A549 (cell line): Measurements from ENCODE around the gene OGFOD1. TPM values are rescaled to one million over a fixed set of nuclear protein-coding genes. Genes with fewer than 3 reads are reported as not detected.

Experiments
- ATAC-seq, 2 experiments: fragments of 200-7000 bp in 1 of 2; fragments of >200 bp in 1 of 2; cut with Nextera tagmentation in 1 of 2; cut with Tn5 transposase in 1 of 2; 3 replicates each; pipeline versions ENCODE4 v1.8.0 to v1.9.1; 2018 to 2020; ENCODE audit warnings: mild to moderate bottlenecking in 1 of 2, moderate library complexity in 1 of 2
- CTCF ChIA-PET: fragments of 300-600 bp; sonication (Branson Sonifier 250); formaldehyde crosslinking; extraction: SDS; loops from one replicate; lab custom pipeline; 2021; ENCODE audit warnings: antibody characterized with exemption, inconsistent platforms; lab: Yijun Ruan, JAX
- POLR2A ChIA-PET: fragments of 350-600 bp; formaldehyde crosslinking; extraction: SDS; loops from one replicate; lab custom pipeline; 2021; ENCODE audit warnings: antibody characterized with exemption, inconsistent platforms; lab: Yijun Ruan, JAX
- DNase-seq, 2 experiments: peaks; one replicate each; pipeline versions ENCODE4 v3.0.0 to v3.0.0-alpha.2; 2011 to 2016; ENCODE audit warnings: low read depth in 1 of 2, low spot score in 1 of 2
- FAIRE-seq: peaks from 2 replicates; lab custom pipeline; 2011; peaks lifted over from hg19 to GRCh38; lab: Jason Lieb, UNC
- H3K27ac ChIP-seq, 2 experiments: fragments of >200 bp; sonication (Bioruptor Twin); formaldehyde crosslinking; 3 replicates each; pipeline ENCODE4 v1.5.1; 2016 to 2017
- H3K4me1 ChIP-seq: fragments of >200 bp; sonication (Bioruptor Twin); formaldehyde crosslinking; 3 replicates; pipeline ENCODE4 v1.6.1; 2016
- H3K4me2 ChIP-seq: fragments of >200 bp; sonication (Bioruptor Twin); formaldehyde crosslinking; 3 replicates; pipeline ENCODE4 v1.6.1; 2016
- H3K4me3 ChIP-seq: fragments of >200 bp; sonication (Bioruptor Twin); formaldehyde crosslinking; 3 replicates; pipeline ENCODE4 v1.5.1; 2016
- H3K9me3 ChIP-seq: fragments of >200 bp; sonication (Bioruptor Twin); formaldehyde crosslinking; 3 replicates; pipeline ENCODE4 v1.6.1; 2016
- ATOH8 ChIP-seq: fragments of 250-450 bp; sonication (Bioruptor Pico); IDR thresholded peaks from 2 replicates; pipeline ENCODE4 v1.5.0; 2020; ENCODE audit warnings: low read depth, mild to moderate bottlenecking, moderate library complexity
- CBX8 ChIP-seq: fragments of 200-600 bp; sonication (generic); IDR thresholded peaks from 2 replicates; pipeline ENCODE4 v1.6.1; 2016
- CHD2 ChIP-seq: fragments of 150-350 bp; IDR thresholded peaks from 2 replicates; pipeline ENCODE4 v1.6.1; 2014; ENCODE audit warnings: low read length; ENCODE audit not compliant: partially characterized antibody
- CHD4 ChIP-seq: fragments of 200-600 bp; sonication (generic); IDR thresholded peaks from 2 replicates; pipeline ENCODE4 v1.6.1; 2016; ENCODE audit warnings: antibody characterized with exemption, mild to moderate bottlenecking, borderline replicate concordance
- EHF ChIP-seq: fragments of 250-450 bp; sonication (Bioruptor Pico); IDR thresholded peaks from 2 replicates; pipeline ENCODE4 v1.5.0; 2020; ENCODE audit warnings: mild to moderate bottlenecking
- EHMT2 ChIP-seq: fragments of 200-600 bp; sonication (generic); IDR thresholded peaks from 2 replicates; pipeline ENCODE4 v1.6.1; 2016; ENCODE audit warnings: antibody characterized with exemption, low read depth, mild to moderate bottlenecking, moderate library complexity
- EP300 ChIP-seq, 2 experiments: fragments of >200 bp; sonication (Bioruptor Twin); formaldehyde crosslinking; IDR thresholded peaks; 2 replicates in 1 of 2; 3 replicates in 1 of 2; pipeline ENCODE4 v1.6.1; 2016 to 2017
- ESRRA ChIP-seq: fragments of 150-350 bp; IDR thresholded peaks from 2 replicates; pipeline ENCODE4 v1.6.1; 2014; ENCODE audit warnings: mild to moderate bottlenecking, low read length, borderline replicate concordance
- FOSL2 ChIP-seq, 2 experiments: fragments of 450-650 bp in 1 of 2; fragments of >200 bp in 1 of 2; sonication (Bioruptor Twin) in 1 of 2; formaldehyde crosslinking; IDR thresholded peaks; 2 replicates each; pipeline versions ENCODE4 v1.5.0 to v1.6.1; 2016 to 2020; ENCODE audit warnings: mild to moderate bottlenecking in 1 of 2, moderate library complexity in 1 of 2
- FOXS1 ChIP-seq: fragments of 250-450 bp; sonication (Bioruptor Pico); IDR thresholded peaks from 2 replicates; pipeline ENCODE4 v1.5.0; 2020; ENCODE audit warnings: mild to moderate bottlenecking, moderate library complexity
- GATA3 ChIP-seq: IDR thresholded peaks from 2 replicates; pipeline ENCODE4 v1.6.1; 2012; ENCODE audit warnings: borderline replicate concordance
- HDAC2 ChIP-seq: fragments of 200-600 bp; sonication (generic); IDR thresholded peaks from 2 replicates; pipeline ENCODE4 v1.6.1; 2016
- HEYL ChIP-seq: fragments of 250-450 bp; sonication (Bioruptor Pico); IDR thresholded peaks from 2 replicates; pipeline ENCODE4 v1.8.0; 2021; ENCODE audit warnings: mild to moderate bottlenecking, moderate library complexity
- HOXA7 ChIP-seq: fragments of 250-450 bp; sonication (Bioruptor Pico); IDR thresholded peaks from 2 replicates; pipeline ENCODE4 v1.5.0; 2020; ENCODE audit warnings: mild to moderate bottlenecking, moderate library complexity
- HOXB5 ChIP-seq: fragments of 250-450 bp; sonication (Bioruptor Pico); IDR thresholded peaks from 2 replicates; pipeline ENCODE4 v1.5.0; 2020; ENCODE audit warnings: mild to moderate bottlenecking, moderate library complexity
- JUN ChIP-seq, 2 experiments: fragments of >200 bp; sonication (Bioruptor Twin); formaldehyde crosslinking; IDR thresholded peaks; 2 replicates in 1 of 2; 3 replicates in 1 of 2; pipeline ENCODE4 v1.6.1; 2016 to 2017
- JUNB ChIP-seq: fragments of >200 bp; sonication (Bioruptor Twin); formaldehyde crosslinking; IDR thresholded peaks from 2 replicates; pipeline ENCODE4 v1.6.1; 2016
- KDM1A ChIP-seq: fragments of 200-600 bp; sonication (generic); IDR thresholded peaks from 2 replicates; pipeline ENCODE4 v1.6.1; 2016; ENCODE audit warnings: low read depth, mild to moderate bottlenecking
- KDM5A ChIP-seq: fragments of 200-600 bp; sonication (generic); IDR thresholded peaks from 2 replicates; pipeline ENCODE4 v1.6.1; 2016; ENCODE audit warnings: antibody characterized with exemption, mild to moderate bottlenecking
- MAFK ChIP-seq: fragments of 450-650 bp; IDR thresholded peaks from 2 replicates; pipeline ENCODE4 v1.6.1; 2014; ENCODE audit not compliant: partially characterized antibody
- MYC ChIP-seq: IDR thresholded peaks from 2 replicates; pipeline ENCODE4 v1.6.1; 2012; ENCODE audit warnings: mild to moderate bottlenecking, inconsistent platforms, low read length, improper control_type of control experiment, borderline replicate concordance
- NFE2L2 ChIP-seq: fragments of 150-350 bp; conservative IDR thresholded peaks from 2 replicates; pipeline ENCODE4 v1.6.1; 2014; ENCODE audit warnings: low read length
- NPAS2 ChIP-seq: fragments of 250-450 bp; sonication (Bioruptor Pico); IDR thresholded peaks from 2 replicates; pipeline ENCODE4 v1.8.0; 2022; ENCODE audit warnings: mild to moderate bottlenecking, moderate library complexity, borderline replicate concordance
- NR3C1 ChIP-seq: fragments of >200 bp; sonication (Bioruptor Twin); formaldehyde crosslinking; IDR thresholded peaks from 3 replicates; pipeline ENCODE4 v1.6.1; 2017
- POLR2A ChIP-seq: IDR thresholded peaks from 2 replicates; pipeline ENCODE4 v1.6.1; 2012; ENCODE audit warnings: mild to moderate bottlenecking, low read length
- POLR2AphosphoS2 ChIP-seq: conservative IDR thresholded peaks from 2 replicates; pipeline ENCODE4 v1.6.1; 2012; ENCODE audit warnings: low read length, improper control_type of control experiment, inconsistent platforms
- RFX5 ChIP-seq: fragments of 450-650 bp; IDR thresholded peaks from 2 replicates; pipeline ENCODE4 v1.7.1; 2014; ENCODE audit warnings: antibody characterized with exemption, mild to moderate bottlenecking, moderate library complexity
- ZC3H11A ChIP-seq: fragments of 450-650 bp; IDR thresholded peaks from 2 replicates; pipeline ENCODE4 v1.6.1; 2014; ENCODE audit warnings: antibody characterized with exemption, mild to moderate bottlenecking
- ZNF302 ChIP-seq: fragments of 250-450 bp; sonication (Bioruptor Pico); IDR thresholded peaks from 2 replicates; pipeline ENCODE4 v1.9.0; 2021; ENCODE audit warnings: inconsistent platforms, mild to moderate bottlenecking, moderate library complexity
- ZSCAN20 ChIP-seq: fragments of 250-450 bp; sonication (Bioruptor Pico); IDR thresholded peaks from 2 replicates; pipeline ENCODE4 v1.8.0; 2022; ENCODE audit warnings: mild to moderate bottlenecking, moderate library complexity
- WGBS: methylation state at CpG from one replicate; pipeline ENCODE4 v1.1.6; 2017; ENCODE audit errors: missing lambda C conversion rate; 5-methylcytosine and 5-hydroxymethylcytosine counted together
- polyA minus RNA-seq: library from RNA; depleted of rRNA, polyadenylated mRNA; stranded (reverse); fragments of >200 nt; gene quantifications from 2 replicates; pipeline ENCODE4 v1.2.3, GENCODE V29; 2011; rRNA and poly(A)+ RNA removed
- polyA plus RNA-seq, 4 experiments: library from polyadenylated mRNA; depleted of rRNA in 3 of 4; stranded (reverse); fragments of >200 nt; fragmentation: RNase III in 1 of 4; extraction: RNeasy Plus Mini Kit Qiagen cat#74134 plus additional on column Dnase treatment in 1 of 4; gene quantifications; 2 replicates in 3 of 4; 3 replicates in 1 of 4; pipeline ENCODE4 v1.2.3, GENCODE V29; 2011 to 2017
- TF ChIP-seq, protein P1 (sequence below): fragments of 450-650 bp; IDR thresholded peaks from 2 replicates; pipeline ENCODE4 v1.6.1; 2014; ENCODE audit warnings: antibody characterized with exemption
- TF ChIP-seq, protein P2 (sequence below): fragments of >200 bp; sonication (Bioruptor Twin); formaldehyde crosslinking; IDR thresholded peaks from 3 replicates; pipeline ENCODE4 v1.6.1; 2016
- TF ChIP-seq, protein P3 (sequence below): fragments of >200 bp; sonication (Bioruptor Twin); formaldehyde crosslinking; IDR thresholded peaks from 2 replicates; pipeline ENCODE4 v1.6.1; 2016
- TF ChIP-seq, protein P4 (sequence below): IDR thresholded peaks from 2 replicates; pipeline ENCODE4 v1.6.1; 2012
- TF ChIP-seq, protein P5 (sequence below): IDR thresholded peaks from 2 replicates; pipeline ENCODE4 v1.6.1; 2012; ENCODE audit warnings: low read depth, borderline replicate concordance
- TF ChIP-seq, protein P6 (sequence below): fragments of 150-350 bp; IDR thresholded peaks from 2 replicates; pipeline ENCODE4 v1.6.1; 2014; ENCODE audit warnings: low read depth, mild to moderate bottlenecking, low read length

Gene OGFOD1
- polyA plus RNA-seq (2011; rRNA removed) (72.6 and 94.1 TPM in 2 replicates), polyA plus RNA-seq (2017; fragmentation: RNase III; extraction: RNeasy Plus Mini Kit Qiagen cat#74134 plus additional on column Dnase treatment) (71.6 to 79.7 TPM (median 72.7 TPM) in 3 replicates), polyA minus RNA-seq (45.3 and 52.9 TPM in 2 replicates)
- polyA plus RNA-seq (2012; cell fraction: cytosol; rRNA removed): 25.7 and 30.4 TPM in 2 replicates
- polyA plus RNA-seq (2012; cell fraction: nucleus; rRNA removed): 12.7 and 17.1 TPM in 2 replicates

DNA sequence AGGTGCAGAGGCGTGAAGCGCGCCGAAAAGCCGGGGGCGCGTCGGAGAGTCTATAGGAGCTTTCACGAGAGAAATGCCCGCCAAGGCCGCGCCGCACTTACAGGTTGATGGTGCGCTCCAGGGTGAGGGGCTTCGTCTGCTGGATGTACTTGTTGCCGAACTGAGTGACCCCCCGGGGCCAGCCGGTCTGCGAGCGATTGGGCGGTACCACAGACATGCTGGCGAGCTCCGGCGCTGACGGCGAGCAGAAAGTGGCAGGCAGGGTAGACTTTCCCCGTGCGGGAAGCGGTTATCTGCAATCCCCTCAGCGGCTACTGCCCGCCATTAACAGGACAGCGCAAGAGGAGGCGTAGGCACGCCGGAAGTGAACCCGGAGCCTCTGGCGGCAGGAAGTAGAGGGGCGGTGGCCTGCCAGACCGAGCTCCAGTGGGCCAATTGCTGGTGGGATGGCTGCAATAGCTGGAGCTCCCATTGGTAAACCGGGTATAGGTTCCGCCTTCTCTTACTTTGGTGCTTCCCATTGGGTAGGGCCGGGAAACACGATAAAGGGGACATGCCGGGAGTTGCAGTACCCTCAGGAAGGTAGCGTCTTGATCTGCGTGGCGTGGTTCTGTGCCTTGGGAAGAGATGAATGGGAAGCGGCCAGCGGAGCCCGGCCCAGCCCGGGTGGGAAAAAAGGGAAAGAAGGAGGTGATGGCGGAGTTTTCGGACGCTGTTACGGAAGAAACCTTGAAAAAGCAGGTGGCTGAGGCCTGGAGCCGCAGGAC is at the start of gene OGFOD1, which contains the start of gene NUDT21:
OGFOD1 (plus strand) TSS at position 569 of the 767 bp plus-strand sequence; CDS start at position 628, 59 bp downstream.
NUDT21 (minus strand) TSS at position 347 of the 767 bp plus-strand sequence; CDS start at position 217, 130 bp downstream.
- ChIA-PET CTCF (interaction anchor here (1.2 kb wide), 1 partner anchor 31 kb away, joined by 3 read pairs; no protein-coding TSS in a partner anchor), POLR2A (interaction anchor here (0.6 to 1.4 kb wide), 13 partner anchors 9 to 231 kb away, joined by 3 to 11 read pairs (median 4); partner anchors contain the start of genes MT1X and MT2A)
- H3K4me3 ChIP-seq: peak within 1 kb of the TSS; percentile 74
- H3K4me2 ChIP-seq: peak within 1 kb of the TSS; percentile 96
- peaks cover 36% of the 10 kb centered on the region for H3K4me1 ChIP-seq
- 1% methylated on average over 34 of the region's 56 CpGs for WGBS
- H3K27ac ChIP-seq: peak within 1 kb of the TSS; percentile 81 to 93
- peak; percentile 100 for ATAC-seq
- DNase-seq: peak; percentile 96 to 100
- peak; percentile 98 for FAIRE-seq
- H3K9me3 ChIP-seq: no peaks in the 10 kb centered on the region
- TF ChIP-seq, protein P1, sequence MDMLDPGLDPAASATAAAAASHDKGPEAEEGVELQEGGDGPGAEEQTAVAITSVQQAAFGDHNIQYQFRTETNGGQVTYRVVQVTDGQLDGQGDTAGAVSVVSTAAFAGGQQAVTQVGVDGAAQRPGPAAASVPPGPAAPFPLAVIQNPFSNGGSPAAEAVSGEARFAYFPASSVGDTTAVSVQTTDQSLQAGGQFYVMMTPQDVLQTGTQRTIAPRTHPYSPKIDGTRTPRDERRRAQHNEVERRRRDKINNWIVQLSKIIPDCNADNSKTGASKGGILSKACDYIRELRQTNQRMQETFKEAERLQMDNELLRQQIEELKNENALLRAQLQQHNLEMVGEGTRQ: no peak
- no peak for TF ChIP-seq RFX5
- no peak for TF ChIP-seq CHD2
- TF ChIP-seq EHMT2: no peak
- no peak for TF ChIP-seq ATOH8 (CRISPR knock-in tag)
- no peak for TF ChIP-seq POLR2AphosphoS2
- no peak for TF ChIP-seq GATA3
- no peak for TF ChIP-seq EHF (CRISPR knock-in tag)
- TF ChIP-seq FOSL2 (IDR thresholded peaks at IDR 0.05): no peak
- TF ChIP-seq FOSL2 (CRISPR knock-in tag; IDR thresholded peaks at IDR 0.05): no peak
- TF ChIP-seq MYC: 0 out of 2 replicates have a peak, but pooled peaks have one; percentile 42
- peak; percentile 35 to 75; a peak in 4 of 5 replicates for TF ChIP-seq JUN (IDR thresholded peaks at IDR 0.05)
- TF ChIP-seq KDM5A: peak; percentile 61
- TF ChIP-seq ZSCAN20 (CRISPR knock-in tag): no peak
- 0 out of 2 replicates have a peak, but pooled peaks have one; percentile 14 for TF ChIP-seq HDAC2
- no peak for TF ChIP-seq ESRRA
- TF ChIP-seq HOXB5 (CRISPR knock-in tag): no peak
- TF ChIP-seq ZNF302 (CRISPR knock-in tag): no peak
- TF ChIP-seq, protein P2, sequence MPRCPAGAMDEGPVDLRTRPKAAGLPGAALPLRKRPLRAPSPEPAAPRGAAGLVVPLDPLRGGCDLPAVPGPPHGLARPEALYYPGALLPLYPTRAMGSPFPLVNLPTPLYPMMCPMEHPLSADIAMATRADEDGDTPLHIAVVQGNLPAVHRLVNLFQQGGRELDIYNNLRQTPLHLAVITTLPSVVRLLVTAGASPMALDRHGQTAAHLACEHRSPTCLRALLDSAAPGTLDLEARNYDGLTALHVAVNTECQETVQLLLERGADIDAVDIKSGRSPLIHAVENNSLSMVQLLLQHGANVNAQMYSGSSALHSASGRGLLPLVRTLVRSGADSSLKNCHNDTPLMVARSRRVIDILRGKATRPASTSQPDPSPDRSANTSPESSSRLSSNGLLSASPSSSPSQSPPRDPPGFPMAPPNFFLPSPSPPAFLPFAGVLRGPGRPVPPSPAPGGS: 0 out of 3 replicates have a peak, but pooled peaks have one; percentile 21
- TF ChIP-seq HOXA7 (CRISPR knock-in tag): no peak
- TF ChIP-seq, protein P3, sequence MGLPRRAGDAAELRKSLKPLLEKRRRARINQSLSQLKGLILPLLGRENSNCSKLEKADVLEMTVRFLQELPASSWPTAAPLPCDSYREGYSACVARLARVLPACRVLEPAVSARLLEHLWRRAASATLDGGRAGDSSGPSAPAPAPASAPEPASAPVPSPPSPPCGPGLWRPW: no peak
- TF ChIP-seq, protein P4, sequence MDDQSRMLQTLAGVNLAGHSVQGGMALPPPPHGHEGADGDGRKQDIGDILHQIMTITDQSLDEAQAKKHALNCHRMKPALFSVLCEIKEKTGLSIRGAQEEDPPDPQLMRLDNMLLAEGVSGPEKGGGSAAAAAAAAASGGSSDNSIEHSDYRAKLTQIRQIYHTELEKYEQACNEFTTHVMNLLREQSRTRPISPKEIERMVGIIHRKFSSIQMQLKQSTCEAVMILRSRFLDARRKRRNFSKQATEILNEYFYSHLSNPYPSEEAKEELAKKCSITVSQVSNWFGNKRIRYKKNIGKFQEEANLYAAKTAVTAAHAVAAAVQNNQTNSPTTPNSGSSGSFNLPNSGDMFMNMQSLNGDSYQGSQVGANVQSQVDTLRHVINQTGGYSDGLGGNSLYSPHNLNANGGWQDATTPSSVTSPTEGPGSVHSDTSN: no peak
- TF ChIP-seq FOXS1 (CRISPR knock-in tag): no peak
- TF ChIP-seq JUNB: no peak
- no peak for TF ChIP-seq CHD4
- TF ChIP-seq NR3C1: no peak
- no peak for TF ChIP-seq MAFK
- peak; percentile 57 for TF ChIP-seq POLR2A
- TF ChIP-seq, protein P5, sequence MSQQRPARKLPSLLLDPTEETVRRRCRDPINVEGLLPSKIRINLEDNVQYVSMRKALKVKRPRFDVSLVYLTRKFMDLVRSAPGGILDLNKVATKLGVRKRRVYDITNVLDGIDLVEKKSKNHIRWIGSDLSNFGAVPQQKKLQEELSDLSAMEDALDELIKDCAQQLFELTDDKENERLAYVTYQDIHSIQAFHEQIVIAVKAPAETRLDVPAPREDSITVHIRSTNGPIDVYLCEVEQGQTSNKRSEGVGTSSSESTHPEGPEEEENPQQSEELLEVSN: peak; percentile 57
- no peak for TF ChIP-seq NPAS2
- no peak for TF ChIP-seq KDM1A
- no peak for TF ChIP-seq HEYL (CRISPR knock-in tag)
- TF ChIP-seq ZC3H11A: no peak
- TF ChIP-seq EP300 (IDR thresholded peaks at IDR 0.05): no peak
- TF ChIP-seq, protein P6, sequence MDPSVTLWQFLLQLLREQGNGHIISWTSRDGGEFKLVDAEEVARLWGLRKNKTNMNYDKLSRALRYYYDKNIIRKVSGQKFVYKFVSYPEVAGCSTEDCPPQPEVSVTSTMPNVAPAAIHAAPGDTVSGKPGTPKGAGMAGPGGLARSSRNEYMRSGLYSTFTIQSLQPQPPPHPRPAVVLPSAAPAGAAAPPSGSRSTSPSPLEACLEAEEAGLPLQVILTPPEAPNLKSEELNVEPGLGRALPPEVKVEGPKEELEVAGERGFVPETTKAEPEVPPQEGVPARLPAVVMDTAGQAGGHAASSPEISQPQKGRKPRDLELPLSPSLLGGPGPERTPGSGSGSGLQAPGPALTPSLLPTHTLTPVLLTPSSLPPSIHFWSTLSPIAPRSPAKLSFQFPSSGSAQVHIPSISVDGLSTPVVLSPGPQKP: no peak
- TF ChIP-seq NFE2L2: no peak
- no peak for TF ChIP-seq CBX8
